GM21717 (cell line): ENCODE measurements around the gene LNPEP.

Experiments used
- ATAC-seq: cut with Tn5 transposase; IDR thresholded peaks from one replicate; pipeline ENCODE4 v1.9.1; 2021; ENCODE audit warnings: mild to moderate bottlenecking, moderate library complexity; ENCODE audit not compliant: unreplicated experiment

LNPEP gene

DNA sequence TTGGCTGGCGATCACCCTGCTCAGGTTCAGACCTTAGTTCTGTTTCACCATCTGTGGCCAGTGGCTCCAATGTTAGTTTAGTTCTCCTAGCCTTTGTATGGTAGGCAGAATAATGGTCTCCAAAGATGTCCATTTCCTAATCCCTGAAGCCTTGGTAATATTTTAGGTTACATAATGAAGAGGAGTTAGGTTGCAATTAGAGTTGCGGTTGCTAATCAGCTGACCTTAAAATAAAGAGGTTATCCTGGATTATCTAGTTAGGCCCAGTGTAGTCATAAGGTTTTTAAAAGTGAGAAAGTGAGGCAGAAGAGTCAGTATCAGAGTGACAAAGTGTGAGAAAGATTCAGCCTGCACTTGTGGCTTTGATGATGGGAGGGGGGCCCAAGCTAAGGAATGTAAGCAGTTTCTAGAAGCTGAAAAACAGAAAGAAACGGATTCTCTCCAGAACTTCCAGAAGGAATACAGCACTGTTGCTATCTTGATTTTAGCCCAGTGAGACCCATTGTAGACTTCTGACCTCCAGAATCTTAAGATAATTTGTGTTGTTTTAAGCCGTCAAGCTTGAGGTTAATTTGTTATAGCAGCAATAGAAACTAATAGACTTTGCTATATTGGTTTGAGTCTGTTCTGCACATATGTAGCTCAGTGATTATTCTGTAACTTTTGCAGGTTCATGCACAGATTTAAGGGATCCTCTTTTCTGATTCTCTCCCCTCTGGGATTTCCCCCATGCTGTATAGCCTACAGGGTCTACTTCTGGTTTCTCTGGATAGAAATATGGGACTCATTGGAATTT lies 21.6 kb downstream of the LNPEP start:
- peak; percentile 62 for ATAC-seq

DNA sequence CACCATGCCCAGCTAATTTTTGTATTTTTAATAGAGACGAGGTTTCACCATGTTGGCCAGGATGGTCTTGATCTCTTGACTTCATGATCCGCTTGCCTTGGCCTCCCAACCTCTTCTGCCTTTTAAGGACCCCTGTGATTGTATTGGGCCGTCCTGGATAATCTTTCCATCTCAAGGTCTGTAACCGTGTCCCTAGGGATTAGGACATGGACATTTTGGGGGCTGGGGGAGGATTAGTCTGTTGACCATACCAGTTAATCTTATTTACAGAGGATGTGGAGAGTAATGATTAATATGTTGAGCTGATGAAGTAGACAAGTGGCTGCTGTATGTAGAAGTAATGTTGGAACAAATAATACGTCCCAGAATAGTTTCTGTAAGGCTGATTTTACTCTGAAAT lies 23.1 kb downstream of the LNPEP start:
- no peak for ATAC-seq

DNA sequence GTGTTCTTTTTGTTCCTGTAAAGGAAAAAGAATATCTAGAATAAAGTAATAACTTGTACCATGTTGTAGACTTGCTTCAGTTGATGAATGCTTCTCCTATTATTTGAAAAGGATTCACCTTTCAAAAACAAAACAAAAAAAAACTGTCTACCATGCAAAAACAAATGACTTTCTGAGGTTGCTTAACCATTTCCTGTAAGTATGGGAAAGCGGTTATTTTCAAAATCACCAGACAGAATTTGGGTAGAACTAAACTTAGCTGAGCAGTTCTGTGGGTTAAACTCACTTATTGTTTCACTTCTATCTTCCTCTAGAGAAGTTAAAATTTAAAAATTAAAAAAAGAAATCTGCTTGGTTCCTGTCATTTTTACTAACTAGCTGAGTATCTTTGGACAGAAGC lies 25.2 kb downstream of the LNPEP start:
- peak; percentile 45 for ATAC-seq

DNA sequence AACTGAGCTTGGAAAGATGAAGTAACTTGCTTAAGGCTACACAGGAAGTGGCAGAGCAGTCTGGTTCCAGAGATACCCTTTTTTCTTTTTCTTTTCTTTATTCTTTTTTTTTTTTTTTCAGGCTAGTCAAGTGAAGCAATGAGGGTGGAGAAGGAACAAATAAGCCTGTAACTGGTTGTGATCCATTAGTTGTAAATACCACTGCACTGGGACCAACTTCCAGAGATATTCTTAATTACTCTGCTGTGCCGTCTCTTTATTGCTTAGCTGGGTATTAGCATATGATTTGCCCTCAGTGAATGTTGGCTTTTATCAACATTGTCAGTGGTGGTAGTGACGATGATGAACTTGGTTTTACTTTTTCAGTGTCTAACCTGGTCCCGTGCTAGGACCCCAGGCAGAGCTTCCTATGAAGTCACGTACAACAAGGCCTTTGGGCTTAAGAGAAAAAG lies 26.7 kb downstream of the LNPEP start:
- no peak for ATAC-seq

DNA sequence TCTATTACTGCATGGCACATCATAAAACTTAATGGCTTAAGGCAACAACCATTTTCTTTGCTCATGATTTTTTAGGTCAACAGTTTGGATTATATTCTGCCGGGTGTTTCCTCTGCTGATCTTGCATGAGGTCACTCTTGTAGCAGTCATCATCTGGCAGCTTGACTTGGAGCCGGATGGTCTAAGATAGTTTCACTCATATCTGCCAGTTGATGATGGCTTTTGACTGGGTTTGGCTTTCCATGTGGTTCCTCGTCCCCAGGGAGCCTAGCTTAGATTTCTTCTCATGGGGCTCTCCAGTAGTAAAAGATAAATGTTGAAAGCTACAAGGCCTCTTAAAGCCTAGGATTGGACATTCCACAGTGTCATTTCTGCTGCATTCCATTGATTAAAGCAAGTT lies 27.4 kb downstream of the LNPEP start:
- peak; percentile 67 for ATAC-seq

DNA sequence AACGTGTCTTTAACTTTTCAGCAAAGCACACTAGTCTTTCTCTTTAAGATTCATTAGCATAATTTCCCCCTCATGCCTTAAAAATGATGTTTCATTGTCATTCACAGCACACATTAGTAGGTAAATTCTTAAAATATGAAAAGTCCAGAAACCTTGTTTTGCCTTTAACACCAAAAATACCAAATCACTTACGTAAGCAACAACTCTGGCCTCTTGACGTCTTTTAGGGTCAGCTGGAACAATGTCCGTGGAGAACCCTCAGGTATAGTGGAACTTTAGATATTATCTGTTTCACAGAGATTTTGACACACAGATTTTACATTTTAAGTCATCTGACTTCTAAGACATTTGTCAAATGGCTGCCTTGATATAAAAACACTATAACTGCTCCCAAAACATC lies 30.9 kb downstream of the LNPEP start:
- ATAC-seq: no peak

DNA sequence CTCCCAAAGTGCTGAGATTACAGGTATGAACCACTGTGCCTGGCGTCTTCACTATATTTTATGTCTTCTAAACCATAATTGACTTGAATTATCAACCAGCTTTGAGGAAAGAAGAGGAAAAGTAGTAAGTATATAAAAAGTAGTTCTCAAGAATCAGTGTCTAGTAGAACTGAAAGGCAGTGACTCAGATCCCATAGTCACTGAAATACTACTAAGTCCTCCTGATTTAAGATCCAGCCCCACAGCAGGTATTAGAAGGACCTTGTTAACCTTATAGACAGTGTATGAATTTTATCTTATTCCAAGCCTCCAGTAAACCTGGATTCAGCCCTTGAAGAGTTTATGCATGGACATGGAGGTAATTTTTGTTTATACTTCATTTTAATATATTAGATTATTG lies 31.5 kb downstream of the LNPEP start:
- no peak for ATAC-seq

DNA sequence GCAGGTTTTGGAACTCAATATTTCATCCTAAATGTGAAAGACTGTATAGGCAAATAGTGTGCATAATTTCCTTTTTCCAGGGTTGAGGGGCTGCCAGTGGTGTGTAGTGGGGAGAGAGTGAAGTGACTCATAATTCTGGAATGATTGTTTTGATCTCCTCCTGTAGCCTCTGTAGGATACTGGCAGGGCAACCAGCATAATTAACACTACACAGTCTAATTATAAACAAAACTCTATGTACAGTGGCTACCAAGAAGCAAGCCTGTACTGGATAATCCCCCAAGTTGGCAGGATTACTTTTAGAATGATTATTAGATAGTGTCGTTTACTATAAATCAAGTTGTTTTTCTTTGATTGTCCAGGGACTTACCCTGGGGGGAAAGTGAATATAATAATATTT lies 32.2 kb downstream of the LNPEP start:
- no peak for ATAC-seq

DNA sequence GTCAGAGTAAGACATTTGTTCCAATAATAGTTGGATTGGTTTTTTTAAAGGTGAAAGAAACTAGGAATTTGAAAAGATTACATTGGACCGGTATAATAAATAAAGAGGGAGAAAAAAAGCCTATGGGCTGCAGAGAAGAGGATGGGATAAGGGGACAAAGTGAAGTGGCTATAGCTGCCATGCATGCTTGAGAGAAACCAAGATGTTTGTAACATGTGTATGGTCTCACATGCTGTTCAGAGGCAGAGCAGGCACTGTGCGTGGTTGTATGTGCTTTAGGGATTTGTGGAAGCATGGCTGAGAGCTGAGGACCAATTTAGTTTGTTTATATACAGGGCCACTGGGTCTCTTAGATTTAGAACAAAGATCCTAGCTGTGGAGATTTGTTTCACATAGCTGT lies 32.7 kb downstream of the LNPEP start:
- ATAC-seq: no peak

DNA sequence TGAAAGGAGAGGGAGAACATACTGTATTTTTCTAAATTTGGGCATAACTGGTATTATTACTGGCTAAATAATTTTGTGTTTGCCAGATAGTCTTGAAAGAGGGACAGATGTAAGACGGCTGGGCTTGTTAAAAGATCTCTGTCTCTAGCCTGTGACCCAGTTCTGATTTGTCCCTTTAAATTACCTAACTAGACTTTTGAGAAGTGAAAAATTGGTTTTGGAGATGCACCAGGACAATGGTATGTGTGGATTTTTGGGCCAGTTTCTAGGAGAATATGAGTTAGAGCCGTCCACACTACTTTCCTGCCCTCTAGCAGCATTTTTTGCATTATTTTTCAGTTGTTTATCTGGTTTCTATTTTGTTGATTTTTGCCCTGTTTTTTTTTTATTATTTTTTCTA lies 33.5 kb downstream of the LNPEP start:
- no peak for ATAC-seq

DNA sequence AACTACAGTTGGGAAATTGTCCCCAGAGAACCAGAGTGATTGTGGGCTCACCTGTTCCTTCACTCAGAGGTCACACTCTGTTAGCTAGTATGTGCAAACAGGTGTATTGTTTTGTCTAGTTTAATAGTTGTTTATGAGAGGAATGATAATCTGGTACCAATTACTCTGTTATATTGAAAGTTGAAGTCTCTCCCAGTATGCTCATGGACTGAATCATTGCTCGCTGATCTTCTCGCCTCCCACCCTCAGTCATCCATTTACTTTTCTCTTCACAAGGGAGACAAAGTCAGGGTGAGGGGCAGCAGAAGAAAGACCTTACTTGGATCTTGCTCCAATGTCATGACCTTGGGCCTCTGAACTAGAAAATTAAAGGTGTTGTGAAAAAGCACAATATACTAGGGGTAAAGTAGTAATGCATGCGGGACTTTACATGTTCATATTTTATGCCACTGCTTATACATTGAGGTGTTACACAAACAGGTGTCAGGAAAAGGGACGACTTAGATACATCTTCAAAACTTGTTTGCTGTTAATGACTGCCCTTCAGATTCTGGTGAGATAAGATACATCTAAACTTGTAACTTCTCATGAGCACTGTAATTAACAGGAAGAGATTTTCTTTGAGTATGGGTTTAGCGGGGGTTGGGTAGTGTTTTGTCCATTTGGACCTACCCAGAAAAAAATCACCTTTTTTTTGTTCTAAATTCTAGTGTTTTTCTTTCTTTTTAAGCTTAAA lies 36.9 kb downstream of the LNPEP start:
- ATAC-seq: no peak

DNA sequence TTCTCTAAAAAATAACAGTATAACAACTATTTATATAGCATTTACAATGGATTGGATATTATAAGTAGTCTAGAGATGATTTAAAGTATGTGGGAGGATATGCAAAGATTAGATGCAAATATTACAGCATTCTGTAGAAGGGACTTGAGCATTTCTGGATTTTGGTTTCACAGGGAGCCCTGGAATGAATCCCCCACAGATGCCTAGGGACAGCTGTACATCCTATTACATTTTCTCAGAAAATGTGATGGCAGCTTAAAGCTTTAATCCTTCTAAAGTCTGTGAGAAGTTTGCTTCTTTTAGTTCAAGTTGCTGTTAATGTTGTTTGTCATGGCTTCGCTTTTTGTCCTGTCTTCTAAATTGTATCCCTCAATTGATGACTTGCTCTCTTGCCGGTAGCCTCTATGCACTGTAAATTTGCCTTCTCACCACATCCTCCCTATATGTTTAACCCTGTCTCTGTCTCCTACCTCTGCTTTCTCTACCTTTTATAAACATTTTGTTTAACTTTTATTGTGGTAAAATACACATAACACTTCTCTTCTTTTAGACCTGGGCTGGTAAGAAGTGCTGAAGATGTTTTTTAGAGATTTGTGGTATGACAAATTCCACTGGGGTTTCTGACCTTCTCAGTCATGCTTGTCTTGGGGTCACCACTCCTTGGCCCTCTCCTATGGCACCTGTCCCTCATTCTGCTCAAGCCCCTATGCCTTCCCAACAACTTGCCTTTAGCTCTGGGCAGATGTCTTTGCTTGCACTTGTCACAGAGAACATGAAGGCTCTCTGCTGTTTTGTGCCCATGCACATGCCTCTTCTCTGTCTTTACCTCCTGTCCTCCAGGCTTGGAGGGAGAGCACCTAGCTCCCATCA lies 37.9 kb downstream of the LNPEP start:
- no peak for ATAC-seq

DNA sequence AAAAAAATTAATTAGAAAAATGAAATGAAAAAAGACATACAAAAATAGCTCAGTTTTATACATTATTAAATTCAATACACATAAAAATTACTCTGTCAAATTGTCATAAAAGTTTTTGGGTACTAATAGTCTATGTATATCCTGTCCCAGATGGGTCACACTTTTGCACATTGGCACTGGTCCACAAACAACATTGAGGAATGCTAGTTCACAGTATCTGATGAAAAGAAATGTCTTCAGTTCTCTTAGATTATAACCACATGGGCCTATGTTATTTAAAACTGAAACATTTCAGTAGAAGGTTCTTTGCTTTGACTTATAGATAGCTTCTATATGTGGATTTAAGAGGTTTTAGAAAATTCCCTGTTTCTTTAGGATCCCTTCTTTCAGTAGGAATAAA lies 39.8 kb downstream of the LNPEP start:
- no peak for ATAC-seq

DNA sequence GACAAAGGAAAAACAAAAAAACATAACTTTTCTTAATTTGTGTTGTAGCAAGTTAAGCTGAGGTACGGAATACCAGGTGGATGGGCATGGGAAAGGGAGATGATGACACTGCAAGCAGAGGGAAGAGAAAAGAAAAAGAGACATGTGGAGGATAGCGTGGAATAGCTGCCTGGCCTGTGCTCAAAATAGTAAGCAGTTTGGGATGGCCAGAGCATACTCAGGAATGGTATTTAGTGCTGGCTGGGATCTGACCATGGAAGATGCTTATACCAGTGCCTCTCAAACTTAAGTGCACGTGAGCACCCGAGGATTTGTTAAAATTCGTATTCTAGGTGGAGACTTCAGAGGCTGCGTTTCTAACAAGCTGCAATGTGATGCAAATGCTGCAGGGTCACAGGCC lies 41.3 kb downstream of the LNPEP start:
- ATAC-seq: no peak

DNA sequence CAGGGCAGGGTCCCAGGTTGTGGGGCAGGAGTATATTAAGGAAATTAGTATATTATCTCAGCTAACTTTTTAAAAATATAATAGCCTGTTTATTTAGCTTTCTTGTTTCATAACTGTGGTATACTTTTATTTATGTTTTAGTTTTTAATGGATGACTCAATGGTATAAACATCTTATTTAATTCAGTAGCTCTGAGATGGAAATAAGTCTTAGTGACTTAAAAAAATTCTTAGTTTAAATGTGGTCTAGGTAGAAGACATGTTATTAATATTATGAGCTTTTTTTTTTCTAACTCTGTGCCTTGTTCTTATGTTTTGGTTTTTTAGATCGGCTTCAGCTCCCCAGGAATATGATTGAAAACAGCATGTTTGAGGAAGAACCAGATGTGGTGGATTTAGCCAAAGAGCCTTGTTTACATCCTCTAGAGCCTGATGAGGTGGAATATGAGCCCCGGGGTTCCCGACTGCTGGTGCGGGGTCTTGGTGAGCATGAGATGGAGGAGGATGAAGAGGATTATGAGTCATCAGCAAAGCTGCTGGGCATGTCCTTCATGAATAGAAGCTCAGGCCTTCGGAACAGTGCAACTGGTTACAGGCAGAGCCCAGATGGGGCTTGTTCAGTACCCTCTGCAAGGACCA lies 43.1 kb downstream of the LNPEP start:
- ATAC-seq: no peak

DNA sequence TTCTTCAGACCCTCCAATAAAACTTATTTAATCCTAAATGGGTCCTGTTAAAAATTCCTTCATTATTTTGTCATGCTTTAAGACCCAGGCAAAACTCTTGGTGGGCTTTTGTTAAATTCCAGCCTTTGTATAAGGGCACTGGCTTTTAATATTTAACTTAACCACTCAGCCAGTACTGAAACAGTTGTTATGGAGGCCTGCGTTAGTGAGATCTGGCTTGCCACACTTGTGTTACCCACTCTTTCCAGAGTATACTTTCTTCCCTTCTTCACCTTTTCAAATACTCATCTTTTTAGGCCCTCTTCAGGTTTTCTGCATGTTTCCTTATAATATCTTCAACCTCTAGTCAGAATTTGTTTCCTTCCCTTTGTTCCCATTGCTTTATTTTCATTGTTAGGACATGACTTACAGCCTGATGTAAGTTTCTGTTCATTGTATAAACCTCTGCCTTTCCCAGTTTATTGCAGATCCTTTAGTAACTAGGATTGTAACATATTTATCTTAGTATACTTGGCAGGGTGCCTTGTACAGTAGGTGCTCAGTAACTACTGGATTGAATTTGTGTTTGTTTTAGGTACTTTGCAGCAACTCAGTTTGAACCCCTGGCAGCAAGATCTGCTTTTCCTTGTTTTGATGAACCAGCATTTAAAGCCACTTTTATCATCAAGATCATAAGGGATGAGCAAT lies 48.8 kb downstream of the LNPEP start:
- no peak for ATAC-seq

DNA sequence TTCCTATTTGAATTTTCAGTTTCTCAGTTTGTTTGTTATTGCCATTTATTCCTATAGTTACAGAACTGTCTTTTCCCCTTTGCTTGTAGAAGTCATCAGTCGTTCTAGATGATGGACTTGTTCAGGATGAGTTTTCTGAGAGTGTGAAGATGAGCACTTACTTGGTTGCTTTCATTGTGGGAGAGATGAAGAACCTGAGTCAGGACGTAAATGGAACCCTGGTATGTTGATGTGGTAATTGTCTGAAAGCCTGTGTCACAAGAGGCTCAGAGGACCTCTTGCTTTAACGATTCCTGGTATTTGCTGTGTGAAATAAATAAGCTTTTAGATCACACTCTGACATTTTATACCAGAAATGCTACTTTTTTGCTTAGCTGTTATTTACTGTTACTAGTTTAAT lies 50.6 kb downstream of the LNPEP start:
- ATAC-seq: no peak

DNA sequence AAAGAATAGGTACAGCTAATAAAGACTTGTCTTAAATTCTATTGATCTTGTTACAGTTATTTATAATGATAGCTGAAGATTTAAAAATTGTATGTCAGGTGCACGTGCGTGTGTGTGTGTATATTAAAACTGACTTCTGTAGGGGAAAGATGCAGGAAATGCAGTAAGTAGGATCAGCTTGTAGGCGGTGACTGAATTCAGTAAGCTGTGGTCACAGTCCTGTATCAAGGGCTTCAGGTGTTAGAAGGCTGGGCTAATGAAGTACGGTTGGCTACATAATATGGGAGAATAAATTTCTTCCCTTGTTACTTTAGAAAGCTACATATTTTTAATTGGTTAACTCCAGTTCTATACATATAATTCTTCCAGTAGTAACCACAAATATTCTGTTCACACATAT lies 54.2 kb downstream of the LNPEP start:
- ATAC-seq: no peak

DNA sequence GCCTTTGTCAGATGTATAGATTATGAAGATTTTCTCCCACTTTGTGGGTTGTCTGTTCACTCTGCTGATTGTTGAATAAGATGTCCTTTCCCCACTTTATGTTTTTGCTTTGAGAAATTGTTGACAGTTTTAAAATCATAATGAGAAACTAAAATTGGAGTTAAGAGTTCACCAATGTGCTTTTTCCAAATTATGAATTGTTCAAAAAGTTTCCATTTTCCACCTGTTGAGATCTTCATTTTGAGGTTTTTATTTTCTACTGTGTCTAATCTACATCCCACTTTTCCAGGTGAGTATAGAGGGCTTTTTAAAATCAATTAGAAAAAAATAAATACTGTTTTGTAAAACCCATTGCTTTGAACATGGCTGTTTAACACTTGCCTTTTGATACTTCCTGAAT lies 55.8 kb downstream of the LNPEP start:
- ATAC-seq: no peak

DNA sequence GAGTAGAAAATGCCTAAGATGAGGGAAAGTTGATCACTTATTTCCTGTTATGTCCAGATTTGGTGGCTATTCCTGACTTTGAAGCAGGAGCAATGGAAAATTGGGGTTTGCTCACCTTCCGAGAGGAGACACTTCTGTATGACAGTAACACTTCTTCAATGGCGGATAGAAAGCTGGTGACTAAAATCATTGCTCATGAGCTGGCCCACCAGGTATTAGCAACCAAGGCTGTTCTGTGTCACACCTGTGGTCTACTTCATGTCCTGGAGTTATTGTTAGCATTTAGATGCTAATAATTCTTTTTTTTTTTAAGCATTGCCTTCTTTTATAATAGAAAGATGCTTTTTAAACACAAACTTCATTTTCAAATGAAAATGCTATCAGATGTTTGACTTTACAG lies 57.9 kb downstream of the LNPEP start:
- ATAC-seq: no peak
